Measurements from ENCODE around the gene LSM2. TPM values are rescaled to one million over a fixed set of nuclear protein-coding genes. Genes with fewer than 3 reads are reported as not detected.
"Not testable (repeated sequence)": the region's sequence is repeated elsewhere in the genome, so short reads cannot be mapped to it uniquely, and the experiment has no call there.

Gene LSM2
- total and polyA plus RNA-seq, 9 of the 15 experiments (the other 6 are each of a cell fraction or from before 2014, with no cell fraction given) = 154 to 407 (median 223) TPM

- peak; percentile 56; the same call in 1 of the 2 replicates for TF ChIP-seq ARID4B (CRISPR knock-in tag; IDR thresholded peaks at IDR 0.05)
- peak in 1 of 2 experiments; percentile 59; a peak in 1 of 4 replicates for TF ChIP-seq MLX (CRISPR knock-in tag; conservative IDR thresholded peaks at IDR 0.05)
- peak; percentile 58; the same call in 1 of the 2 replicates for TF ChIP-seq SP1 (CRISPR knock-in tag; IDR thresholded peaks at IDR 0.05)
- TF ChIP-seq MITF (IDR thresholded peaks at IDR 0.05) = peak; percentile 56; the same call in 1 of the 2 replicates
- TF ChIP-seq, protein P1, sequence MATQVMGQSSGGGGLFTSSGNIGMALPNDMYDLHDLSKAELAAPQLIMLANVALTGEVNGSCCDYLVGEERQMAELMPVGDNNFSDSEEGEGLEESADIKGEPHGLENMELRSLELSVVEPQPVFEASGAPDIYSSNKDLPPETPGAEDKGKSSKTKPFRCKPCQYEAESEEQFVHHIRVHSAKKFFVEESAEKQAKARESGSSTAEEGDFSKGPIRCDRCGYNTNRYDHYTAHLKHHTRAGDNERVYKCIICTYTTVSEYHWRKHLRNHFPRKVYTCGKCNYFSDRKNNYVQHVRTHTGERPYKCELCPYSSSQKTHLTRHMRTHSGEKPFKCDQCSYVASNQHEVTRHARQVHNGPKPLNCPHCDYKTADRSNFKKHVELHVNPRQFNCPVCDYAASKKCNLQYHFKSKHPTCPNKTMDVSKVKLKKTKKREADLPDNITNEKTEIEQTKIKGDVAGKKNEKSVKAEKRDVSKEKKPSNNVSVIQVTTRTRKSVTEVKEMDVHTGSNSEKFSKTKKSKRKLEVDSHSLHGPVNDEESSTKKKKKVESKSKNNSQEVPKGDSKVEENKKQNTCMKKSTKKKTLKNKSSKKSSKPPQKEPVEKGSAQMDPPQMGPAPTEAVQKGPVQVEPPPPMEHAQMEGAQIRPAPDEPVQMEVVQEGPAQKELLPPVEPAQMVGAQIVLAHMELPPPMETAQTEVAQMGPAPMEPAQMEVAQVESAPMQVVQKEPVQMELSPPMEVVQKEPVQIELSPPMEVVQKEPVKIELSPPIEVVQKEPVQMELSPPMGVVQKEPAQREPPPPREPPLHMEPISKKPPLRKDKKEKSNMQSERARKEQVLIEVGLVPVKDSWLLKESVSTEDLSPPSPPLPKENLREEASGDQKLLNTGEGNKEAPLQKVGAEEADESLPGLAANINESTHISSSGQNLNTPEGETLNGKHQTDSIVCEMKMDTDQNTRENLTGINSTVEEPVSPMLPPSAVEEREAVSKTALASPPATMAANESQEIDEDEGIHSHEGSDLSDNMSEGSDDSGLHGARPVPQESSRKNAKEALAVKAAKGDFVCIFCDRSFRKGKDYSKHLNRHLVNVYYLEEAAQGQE (IDR thresholded peaks at IDR 0.05; ENCODE audit: borderline replicate concordance) = not testable (repeated sequence)
- TF ChIP-seq, protein P1 (CRISPR knock-in tag; IDR thresholded peaks at IDR 0.05; ENCODE audit: low read depth) = 0 out of 2 replicates have a peak, but pooled peaks have one; percentile 31
- peak; percentile 46; the same call in 1 of the 2 replicates for TF ChIP-seq OTX1 (CRISPR knock-in tag; IDR thresholded peaks at IDR 0.05)
- TF ChIP-seq ZBTB26 (CRISPR knock-in tag; IDR thresholded peaks at IDR 0.05) = 0 out of 2 replicates have a peak, but pooled peaks have one; percentile 30
Measured at GRCh38 chr6:31817929-31818511, 11.3 kb upstream of the LSM2 start (continued).
